EH (cell line): Measurements from ENCODE around the gene SEMA6A.

Experiments used
- DNase-seq: peaks from one replicate; pipeline ENCODE4 v3.0.0-alpha.2; 2015; ENCODE audit warnings: low read depth

The SEMA6A gene

DNA sequence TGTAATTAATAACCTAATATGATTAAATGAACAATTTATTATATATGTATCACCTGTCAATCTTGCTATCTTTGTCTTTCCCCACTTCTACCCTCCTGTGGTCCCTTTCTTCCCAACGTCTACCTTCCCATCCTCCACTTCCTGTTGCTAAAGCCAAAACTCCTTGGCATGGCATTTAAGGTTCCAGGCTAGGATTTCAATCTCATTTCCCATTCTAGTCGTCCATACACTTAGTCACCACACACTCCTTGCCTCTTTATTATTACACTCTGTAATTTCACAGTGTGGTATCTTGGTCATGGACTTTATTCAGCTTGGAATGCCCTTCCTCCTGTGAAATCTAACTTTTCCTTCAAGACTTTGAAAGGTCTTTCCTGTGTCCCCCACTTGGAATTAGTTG, 115.3 kb downstream of the SEMA6A start:
- no peak for DNase-seq

DNA sequence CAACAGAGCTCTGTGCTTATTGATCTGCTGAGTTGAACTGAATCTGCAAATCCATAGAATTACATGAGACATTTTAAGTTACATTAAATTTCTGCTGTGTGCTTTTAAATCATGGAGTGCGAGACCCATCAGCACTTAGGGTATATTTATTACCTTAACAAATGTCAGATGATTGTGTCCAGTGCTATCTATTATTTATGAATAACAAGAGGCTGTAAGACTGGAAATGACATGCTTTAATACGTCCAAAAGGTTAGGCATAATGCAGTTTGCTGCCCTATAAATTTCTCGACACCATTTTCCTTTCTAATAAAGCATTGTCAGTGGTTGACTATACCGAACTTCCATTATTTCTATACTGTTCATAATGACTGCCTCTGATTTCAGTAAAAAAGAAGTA, 117.6 kb downstream of the SEMA6A start:
- DNase-seq: no peak

DNA sequence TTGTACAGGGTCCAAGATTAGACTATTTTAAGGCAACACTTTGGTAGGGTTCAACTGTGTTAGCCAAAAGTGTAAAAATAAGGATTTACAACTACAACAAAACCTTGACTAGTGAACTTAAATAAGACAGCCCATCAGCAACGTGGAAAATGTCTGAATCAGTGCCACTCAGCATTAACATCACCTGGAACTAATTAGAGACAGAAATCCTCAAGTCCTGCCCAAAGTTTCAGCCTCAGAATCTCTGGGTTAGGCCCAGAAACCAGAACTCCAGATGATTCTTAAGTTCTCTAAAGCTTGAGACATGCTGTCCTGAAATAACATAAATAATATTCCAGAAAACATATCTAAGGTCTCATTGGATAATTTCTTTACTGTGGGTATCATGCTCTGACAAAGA, 118.6 kb downstream of the SEMA6A start:
- DNase-seq: no peak

DNA sequence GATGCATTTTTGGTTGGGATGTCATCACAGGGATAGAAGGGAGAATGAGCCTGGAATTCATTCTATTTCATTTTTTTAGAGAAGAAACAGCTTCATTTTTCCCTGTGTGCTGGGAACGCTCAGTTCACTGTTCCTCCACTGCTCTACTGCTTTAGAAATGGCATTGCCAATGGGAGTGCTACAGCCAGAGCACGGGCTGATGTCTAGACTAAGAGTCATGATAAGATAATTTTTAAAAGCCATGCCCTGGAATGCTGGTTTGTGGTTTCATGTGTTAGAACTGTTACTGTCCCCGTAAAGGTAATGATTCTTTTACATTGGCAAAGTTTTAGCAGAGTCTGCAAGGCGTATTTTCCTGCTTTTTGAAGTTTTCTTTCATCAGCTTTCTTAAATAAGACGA, 119.6 kb downstream of the SEMA6A start:
- DNase-seq: peak; percentile 45

DNA sequence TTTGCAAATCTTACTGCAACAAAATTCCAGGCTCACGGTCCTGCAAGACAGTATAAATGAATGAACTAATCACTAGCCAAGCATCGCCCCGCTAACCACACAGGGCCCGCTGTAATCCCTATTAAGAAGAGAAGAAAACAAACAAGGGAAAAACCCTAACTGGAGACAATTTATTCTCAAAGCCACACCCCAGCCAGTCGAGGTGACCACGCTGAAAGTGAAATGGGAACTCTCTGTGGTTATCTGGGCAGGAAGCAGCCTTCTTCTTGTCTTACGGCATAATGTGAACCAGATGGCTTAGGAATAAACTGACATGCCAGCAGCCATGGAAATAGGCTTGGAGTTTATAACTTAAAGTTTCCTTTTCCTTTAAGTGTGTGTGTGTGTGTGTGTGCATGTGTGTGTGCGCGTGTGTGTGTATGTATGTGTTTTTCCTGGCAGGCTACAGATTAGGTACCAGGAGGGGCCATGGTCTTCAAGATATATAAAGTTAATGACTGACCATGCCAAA, 120.2 kb downstream of the SEMA6A start:
- DNase-seq: peak; percentile 92

DNA sequence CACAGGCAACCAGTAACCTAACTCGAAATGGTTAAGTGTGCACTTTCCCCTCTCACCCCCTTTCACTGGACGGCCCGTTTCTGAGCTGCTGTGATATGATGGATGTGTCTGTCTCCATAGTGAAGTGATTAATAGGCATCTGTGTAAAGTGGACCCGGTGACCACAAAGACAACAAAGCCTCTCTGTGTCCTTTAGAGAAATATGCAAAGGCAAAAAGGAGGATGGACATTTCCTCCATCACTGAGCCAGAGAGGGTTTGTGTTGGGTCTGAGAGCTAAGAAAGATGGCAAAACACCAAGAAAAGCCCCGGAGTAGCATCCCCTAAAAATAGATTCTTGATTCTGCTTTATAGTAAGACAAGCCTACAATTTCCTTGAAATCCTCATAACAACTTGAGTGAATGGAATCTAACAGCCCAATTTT, 120.6 kb downstream of the SEMA6A start:
- DNase-seq: no peak

DNA sequence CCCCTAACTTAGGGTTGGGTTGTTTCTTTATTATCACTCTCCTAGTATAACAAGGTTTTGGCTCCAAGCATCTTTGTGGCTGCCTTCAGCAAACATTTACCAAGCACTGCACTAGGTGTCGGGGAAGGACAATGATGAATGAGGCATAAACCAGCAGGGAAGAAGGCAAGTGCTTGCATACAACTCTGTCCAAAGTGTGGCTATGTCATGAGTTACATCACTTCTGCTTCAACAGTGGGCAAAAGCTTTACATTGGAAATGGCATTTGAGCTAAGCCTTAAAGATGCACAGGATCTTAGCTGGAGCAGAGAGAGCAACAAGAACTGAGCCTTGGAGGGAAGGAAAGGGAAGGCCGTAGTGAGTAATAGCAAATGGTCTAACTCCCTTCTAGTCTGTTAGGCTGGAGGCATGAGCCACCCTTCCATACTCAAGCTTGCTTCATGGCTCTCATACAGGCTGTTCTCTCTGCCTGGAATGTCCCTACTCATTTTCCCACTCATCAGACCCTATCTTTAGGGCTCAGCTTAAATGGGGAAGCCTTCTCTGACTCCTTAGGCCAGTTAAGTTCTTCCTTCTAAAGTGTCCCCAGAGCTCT, 121.8 kb downstream of the SEMA6A start:
- DNase-seq: no peak

DNA sequence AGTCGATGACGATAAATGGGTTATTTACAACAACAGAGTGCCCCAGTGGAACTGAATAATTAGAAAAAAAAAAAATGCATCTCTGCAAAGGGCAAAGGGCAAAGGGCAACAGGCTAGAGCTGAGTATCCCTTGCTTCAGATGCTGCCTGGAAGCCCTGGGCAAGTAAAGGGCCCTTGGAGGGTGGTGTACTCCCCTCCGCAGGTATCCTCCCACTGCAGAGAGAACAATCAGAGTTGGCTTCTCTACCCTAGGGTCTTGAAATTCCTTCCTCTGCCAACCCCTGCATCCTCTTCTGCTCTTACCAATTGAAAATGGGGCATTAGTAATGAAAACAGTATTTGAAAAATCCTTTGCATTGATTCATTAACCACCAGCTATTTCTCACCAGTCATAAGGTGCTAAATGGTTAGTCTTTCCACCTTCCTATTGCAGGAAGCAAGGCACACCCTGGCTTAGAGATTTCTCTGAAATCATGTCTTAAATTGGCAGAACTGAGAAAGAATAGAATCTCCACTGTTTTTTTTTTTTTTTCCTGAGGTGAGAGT, 122.6 kb downstream of the SEMA6A start:
- no peak for DNase-seq

DNA sequence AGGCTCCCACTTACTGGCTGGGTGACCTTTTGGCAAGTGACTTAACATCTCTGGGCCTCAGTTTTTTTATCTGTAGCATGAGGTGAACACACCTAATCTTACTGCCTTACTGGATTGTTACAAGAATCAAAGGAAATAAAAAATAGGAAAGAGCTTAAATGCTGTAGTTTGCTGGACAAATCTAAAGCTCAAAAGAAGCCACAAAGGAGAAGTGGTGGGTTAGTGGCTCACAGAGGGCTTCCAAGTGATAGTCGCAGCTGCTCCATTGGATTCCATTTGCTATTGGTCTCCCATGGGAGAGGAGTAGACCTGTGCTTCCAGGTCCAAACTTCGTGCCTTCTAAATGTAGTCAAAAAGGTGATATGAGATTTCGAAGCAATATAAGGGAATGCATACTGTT, 123.6 kb downstream of the SEMA6A start:
- DNase-seq: no peak

DNA sequence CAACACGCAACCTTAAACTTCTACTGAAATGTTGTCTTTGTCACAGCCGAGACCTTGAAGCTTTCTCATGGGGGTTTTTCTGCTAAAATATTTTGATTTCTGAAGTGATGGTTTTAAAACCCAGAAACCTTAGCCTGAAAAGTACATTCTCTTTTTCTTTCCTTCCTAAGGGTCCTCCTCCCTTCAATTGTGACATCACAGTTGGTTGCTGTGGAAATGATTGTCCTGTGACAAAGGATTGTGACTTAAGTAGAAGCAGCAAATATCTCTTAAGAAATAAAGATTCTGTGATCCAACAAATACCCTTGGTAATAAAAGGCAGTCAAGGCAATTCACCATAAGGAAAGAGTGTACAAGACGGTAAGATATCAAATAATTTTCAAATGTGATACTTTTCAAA, 125.2 kb downstream of the SEMA6A start:
- no peak for DNase-seq

DNA sequence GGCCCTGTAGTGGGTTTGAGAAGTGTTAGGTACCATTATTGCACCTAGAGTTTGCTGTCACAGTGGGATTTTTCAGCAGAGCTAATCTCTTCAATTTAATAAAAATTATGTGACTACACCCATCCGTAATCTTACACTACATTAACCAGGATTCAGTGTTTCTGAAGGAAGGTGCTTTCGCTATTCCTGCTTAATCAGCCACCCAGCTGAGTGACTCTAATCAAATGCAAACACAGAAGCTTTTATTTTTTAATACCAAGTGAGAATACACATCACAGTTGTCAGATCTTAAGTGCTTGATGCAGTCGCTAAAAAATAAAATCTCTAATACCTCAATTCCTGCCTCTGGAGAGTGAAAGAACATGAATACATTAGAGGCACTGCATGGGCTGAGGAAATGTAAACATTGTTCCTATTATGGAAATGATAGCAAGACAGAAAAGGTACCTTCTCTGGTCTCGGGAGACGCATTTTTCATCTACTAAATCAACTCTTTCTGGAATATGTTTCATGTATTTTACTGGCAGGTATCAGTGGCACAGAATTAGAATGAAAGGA, 125.7 kb downstream of the SEMA6A start:
- DNase-seq: no peak

DNA sequence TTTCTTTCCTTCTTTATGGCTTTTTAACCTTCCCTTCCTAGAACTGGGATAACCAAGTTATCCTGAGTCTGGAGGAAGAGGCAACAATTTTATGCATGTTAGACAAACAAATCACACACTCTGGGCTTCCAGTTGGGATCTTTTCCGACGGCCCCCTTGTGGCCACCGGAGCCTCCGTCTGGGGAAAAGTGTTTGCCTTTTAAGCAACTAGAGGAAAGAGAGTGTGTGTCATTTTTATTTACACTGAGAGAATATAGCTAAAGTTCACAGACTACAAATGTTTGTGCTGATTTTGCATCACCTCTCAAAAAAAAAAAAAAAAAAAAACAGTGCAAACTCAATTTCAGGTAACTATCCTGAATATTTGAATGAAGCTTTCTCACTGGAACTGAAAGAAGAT, 126.2 kb downstream of the SEMA6A start:
- DNase-seq: no peak

DNA sequence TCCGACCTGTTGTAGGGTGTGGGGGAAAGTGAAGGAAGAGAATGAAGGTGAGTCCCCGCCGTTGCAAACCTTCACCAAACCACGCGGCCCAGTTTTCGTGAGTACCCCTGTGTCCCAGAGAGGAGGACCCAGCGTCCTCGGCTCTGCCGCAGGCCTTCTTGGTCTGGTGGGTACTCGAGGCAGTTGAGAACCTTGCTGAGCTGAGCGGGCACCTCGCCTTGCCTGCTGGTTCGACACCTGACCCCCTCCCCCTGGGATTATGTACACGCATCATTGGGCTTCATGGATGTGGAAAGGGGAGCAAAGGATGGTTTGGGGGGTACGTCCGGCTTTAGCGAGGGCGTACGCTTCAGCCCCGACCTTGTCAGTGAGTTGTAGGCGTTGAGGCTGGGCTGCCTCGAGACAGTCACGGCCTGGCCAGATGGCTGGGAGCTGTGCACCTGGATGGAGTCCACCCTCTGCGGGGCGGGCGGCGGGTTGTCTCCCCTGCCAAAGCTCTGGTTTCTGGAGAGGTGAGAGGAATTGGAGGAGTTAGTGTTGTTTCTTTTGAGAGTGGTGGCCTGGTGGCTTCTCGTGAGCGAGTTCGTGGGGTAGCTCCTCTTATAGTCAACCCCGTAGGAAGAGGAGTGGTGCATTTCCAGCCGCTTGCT, 128.1 kb downstream of the SEMA6A start:
- DNase-seq: no peak

DNA sequence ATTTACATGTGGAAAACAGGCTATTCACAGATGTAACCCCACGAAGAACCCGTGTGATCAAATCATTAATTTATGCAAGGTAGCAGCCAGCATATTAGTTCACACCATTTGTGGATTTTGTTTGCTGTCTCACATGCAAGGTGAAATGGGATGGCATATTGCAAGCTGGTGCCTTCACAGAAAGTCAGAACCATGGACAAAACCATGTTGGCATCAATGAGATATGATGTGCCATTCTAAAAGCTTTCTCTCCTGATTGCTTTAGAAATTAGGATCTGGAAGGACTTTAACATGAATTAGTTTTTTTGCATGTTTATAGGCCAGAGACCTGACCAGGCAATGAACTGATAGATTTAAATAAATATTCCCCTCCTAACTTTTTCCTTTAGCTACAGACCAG, 129.3 kb downstream of the SEMA6A start:
- DNase-seq: no peak

DNA sequence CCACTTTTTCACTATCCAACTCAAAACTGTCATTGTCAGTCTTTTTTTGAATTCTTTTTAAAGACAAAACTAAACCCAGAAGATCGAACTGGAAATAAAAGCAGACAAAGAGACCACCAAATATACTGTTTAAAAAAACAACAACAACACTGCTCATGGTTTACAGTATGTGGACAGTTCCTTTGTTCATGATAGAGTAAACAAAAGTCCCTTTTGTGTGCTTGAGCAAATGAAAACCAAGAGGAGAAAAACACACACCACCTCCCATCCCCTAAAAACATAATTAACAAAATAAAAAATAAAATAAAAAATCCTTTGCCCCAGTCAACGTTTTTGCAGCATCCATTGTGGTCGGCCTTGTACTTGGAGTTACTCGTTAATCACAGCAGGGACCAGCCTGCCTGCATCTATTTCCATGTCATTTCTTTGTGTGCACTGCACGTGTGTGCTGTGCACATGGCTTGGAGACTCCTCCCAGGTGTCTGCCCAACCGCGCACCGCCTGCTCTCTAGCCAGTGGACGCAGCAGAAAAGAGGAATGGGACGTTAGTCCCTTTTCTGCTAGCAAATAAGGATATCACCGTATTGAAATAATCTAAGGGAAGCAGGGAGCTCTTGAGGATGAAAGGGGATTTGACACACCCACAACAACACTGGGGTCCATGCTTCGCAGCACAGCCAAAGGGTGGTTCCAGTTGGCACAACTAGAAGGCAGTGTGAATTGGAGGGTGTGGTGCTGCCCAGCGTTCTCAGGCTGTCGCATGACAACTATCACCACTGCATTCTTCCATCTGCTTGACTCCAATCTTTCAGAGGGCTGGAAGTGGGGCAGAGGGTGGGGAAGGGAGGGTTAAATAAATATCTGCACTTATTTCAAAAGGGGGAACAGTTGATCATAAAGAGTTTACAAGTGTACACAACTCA, 130.0 kb downstream of the SEMA6A start:
- DNase-seq: no peak

DNA sequence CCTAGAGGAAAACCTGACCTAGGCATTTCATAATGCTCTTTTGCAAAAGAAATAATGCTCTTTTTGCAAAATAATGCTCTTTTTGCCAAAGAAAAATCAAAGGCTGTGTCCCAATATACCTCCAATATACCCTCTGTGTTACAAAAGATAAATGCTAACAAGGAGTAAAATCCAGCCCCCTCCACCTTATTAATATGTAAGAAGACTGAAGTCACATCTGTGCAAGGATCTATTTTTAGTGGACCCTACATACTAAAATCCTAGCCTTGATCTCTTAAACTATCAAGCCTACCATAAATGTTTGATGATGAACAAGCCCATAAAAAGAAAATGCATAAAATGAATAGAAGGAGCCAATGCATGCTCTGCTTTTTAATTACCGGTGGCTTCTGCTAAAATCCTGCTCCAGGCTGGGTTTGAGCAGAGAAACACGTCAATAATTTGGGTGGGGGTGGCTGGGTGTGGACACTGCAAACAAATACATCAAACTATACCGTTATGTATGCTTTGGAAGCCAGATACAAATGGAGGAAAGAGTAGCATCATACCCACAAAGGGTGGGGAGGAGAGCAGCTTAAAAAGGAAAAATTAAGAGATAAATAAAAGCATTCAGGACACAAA, 131.6 kb downstream of the SEMA6A start:
- no peak for DNase-seq

DNA sequence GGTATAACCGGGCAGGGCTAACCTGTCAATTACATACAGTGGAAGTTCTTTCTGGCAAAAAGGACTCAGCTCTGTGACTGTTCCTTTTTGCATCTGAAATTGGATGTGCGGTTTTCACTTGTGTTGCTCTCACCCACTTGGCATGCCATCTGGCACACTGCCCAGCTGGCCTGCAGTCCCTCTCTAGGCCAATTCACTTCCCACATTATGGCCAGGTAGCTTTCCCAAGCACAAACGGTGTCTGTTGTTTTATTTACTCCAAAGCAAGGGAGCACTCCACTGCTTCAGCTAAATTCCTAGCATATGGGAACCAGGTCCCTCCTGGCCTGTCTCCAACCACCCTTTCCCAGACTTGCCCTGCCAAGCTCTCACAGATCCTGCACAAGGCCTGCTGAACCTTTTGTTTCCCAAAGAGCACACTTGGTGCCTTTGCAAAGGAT, 132.5 kb downstream of the SEMA6A start:
- peak; percentile 37 for DNase-seq

DNA sequence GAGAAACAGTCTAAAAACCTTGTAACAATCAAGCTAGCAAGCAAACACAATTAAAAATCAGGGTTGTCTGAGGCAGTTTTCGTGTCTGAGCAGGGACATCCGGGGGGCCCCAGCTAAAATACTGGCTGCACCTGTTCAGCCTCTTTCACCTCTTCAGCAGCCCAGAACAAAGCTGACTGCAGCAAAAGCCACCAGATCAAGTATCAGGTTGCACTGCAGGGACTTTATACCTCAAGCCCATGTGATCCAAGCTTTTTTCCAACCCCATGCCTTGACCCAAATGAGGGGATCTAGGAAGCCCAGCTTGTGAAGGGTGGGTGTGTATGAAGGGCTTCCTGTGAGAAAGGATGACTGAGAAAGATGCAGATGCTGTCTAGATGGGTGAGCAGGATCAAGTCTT, 133.4 kb downstream of the SEMA6A start:
- no peak for DNase-seq

DNA sequence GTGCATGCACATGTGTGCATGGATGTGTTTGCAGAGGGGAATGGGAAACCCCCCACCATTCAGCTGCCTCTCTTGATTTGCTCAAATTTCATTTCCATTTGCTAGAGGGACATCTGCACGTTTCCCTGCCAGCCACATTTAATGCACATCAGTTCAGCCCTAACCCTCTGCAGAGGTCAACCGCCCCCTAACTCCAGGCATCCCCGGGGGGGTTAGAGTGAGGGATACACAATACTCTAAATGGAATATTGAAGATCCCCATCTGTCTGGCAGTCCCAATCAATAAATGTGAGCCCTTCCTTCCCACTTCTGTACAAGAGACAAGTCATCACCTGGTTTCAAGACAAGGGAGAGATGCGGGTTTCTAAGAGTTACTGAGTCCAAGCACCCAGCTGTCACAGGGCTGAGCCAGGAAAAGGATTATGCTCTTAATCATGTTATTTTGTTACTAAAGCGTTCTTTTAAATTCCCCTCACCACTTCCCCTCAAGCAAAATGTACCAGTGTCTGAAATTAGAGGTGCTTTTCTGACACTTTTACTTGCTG, 134.1 kb downstream of the SEMA6A start:
- DNase-seq: no peak

DNA sequence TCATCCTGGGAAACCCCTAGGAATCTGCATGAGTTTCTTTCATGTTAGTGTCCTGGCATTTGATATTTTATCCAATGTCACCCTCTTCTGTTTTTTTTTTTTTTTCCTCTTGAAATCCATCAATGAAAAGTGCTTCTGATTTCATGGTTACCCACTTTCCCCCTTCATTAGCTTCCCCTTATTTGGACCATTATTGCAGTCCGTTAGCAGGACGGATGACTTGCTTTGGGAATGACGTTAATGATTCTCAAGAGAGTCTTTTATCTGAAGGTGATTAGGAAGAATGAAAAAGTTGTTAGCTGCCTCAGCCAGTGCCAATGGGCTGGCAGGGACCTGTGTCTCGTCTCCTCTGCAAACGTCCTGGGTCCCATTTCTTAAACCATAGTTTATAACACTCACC, 134.7 kb downstream of the SEMA6A start:
- no peak for DNase-seq

DNA sequence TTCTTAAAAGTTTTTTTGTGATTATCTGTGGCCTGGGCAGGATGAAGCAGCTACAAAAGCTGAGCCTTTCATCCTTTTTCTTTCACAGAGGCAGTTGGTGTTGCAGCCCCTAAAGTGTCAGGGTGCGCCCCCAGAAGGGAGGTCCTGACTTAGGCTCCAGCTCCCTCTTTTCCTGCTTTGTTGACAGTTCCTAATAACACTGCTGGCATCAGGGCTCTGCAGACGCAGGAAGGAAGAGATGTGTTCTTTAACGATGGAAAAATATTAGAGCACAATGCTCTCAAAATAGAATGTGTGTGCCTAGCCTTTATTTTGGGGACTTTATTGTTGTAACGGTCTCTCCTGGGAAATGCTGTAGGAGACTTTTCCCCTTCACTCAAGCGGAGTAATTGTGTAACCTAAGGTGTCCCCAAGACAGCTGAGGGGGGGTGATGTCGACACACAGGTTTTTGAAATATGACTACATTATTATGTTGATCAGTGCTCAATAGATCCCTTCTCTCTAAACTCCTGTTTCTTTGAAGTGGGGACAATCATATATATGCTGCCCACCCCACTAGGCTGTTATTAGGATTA, 135.6 kb downstream of the SEMA6A start:
- DNase-seq: no peak
